KMS-11 (cell line): ENCODE measurements around the gene NEFH.

ENCODE experiments used
- H2AFZ ChIP-seq: fragments of 200-600 bp; sonication (generic); 2 replicates; pipeline ENCODE4 v1.6.1; 2016; ENCODE audit warnings: antibody characterized with exemption, mixed run types, low read depth
- H3K27ac ChIP-seq: fragments of 200-600 bp; sonication (generic); 2 replicates; pipeline ENCODE4 v1.6.1; 2016; ENCODE audit warnings: mild to moderate bottlenecking, mixed run types
- H3K27me3 ChIP-seq: fragments of 200-600 bp; sonication (generic); 2 replicates; pipeline ENCODE4 v1.6.1; 2017; ENCODE audit warnings: mild to moderate bottlenecking, low read depth, mixed run types, moderate library complexity; ENCODE audit not compliant: insufficient read depth
- H3K36me3 ChIP-seq: fragments of 200-600 bp; sonication (generic); 2 replicates; pipeline ENCODE4 v1.6.1; 2017; ENCODE audit warnings: mild to moderate bottlenecking, mixed run types; ENCODE audit not compliant: insufficient read depth
- H3K4me1 ChIP-seq: fragments of 200-600 bp; sonication (generic); 2 replicates; pipeline ENCODE4 v1.6.1; 2016; ENCODE audit warnings: mild to moderate bottlenecking, low read depth, mixed run types; ENCODE audit not compliant: poor library complexity, severe bottlenecking
- H3K4me2 ChIP-seq: fragments of 200-600 bp; sonication (generic); 2 replicates; pipeline ENCODE4 v1.7.0; 2016; ENCODE audit warnings: mild to moderate bottlenecking, mixed run types
- H3K4me3 ChIP-seq: fragments of 200-600 bp; sonication (generic); IDR thresholded peaks from 2 replicates; pipeline ENCODE4 v1.6.1; 2017; ENCODE audit warnings: low read depth, low read length, mixed read lengths; ENCODE audit not compliant: insufficient read depth
- H3K79me2 ChIP-seq: fragments of 200-600 bp; sonication (generic); 2 replicates; pipeline ENCODE4 v1.6.1; 2016; ENCODE audit warnings: low read depth, mixed run types; ENCODE audit not compliant: insufficient read depth
- H3K9ac ChIP-seq: fragments of 200-600 bp; sonication (generic); 2 replicates; pipeline ENCODE4 v1.6.1; 2016; ENCODE audit warnings: mild to moderate bottlenecking, mixed run types
- H4K20me1 ChIP-seq: fragments of 200-600 bp; sonication (generic); 2 replicates; pipeline ENCODE4 v1.6.1; 2016; ENCODE audit warnings: mild to moderate bottlenecking, mixed run types; ENCODE audit not compliant: insufficient read depth
- CTCF ChIP-seq: fragments of 200-600 bp; sonication (generic); conservative IDR thresholded peaks from 2 replicates; pipeline ENCODE4 v1.6.1; 2017; ENCODE audit warnings: low read depth, mild to moderate bottlenecking, antibody characterized with exemption, low read length, moderate library complexity, mixed read lengths

NEFH gene

GRCh38 chr22:29443861-29444792 is 35.9 kb upstream of the NEFH start:
- TF ChIP-seq CTCF: no peak

GRCh38 chr22:29445508-29445907 is 34.5 kb upstream of the NEFH start:
- no peak overlapping the region for H3K27ac ChIP-seq
- H3K79me2 ChIP-seq: no peaks in the 10 kb centered on the region
- no peaks in the 10 kb centered on the region for H4K20me1 ChIP-seq
- no peaks in the 10 kb centered on the region for H3K36me3 ChIP-seq
- no peaks in the 10 kb centered on the region for H3K4me1 ChIP-seq
- no peak overlapping the region for H3K4me2 ChIP-seq
- TF ChIP-seq CTCF: no peak
- no peak overlapping the region for H3K9ac ChIP-seq
- H2AFZ ChIP-seq: no peak overlapping the region
- no peak overlapping the region for H3K4me3 ChIP-seq
- H3K27me3 ChIP-seq: no peaks in the 10 kb centered on the region; the same call in 1 of the 2 replicates

More at GRCh38 chr22:29443861-29444792, 35.9 kb upstream of the NEFH start:
- Histone ChIP-seq H3K36me3 (no peaks in the 10 kb centered on the region), H3K27ac (no peak overlapping the region), H4K20me1 (no peaks in the 10 kb centered on the region), H3K4me2 (no peak overlapping the region), H3K9ac (no peak overlapping the region), H3K79me2 (no peaks in the 10 kb centered on the region), H3K4me3 (no peak overlapping the region), H3K27me3 (no peaks in the 10 kb centered on the region; the same call in 1 of the 2 replicates), H2AFZ (no peak overlapping the region), H3K4me1 (no peaks in the 10 kb centered on the region)

GRCh38 chr22:29447906-29448305 is 32.1 kb upstream of the NEFH start:
- TF ChIP-seq CTCF: no peak
- Histone ChIP-seq H4K20me1 (no peaks in the 10 kb centered on the region), H3K4me2 (no peak overlapping the region), H3K36me3 (no peaks in the 10 kb centered on the region), H3K9ac (no peak overlapping the region), H3K79me2 (no peaks in the 10 kb centered on the region), H3K4me1 (no peaks in the 10 kb centered on the region), H3K4me3 (no peak overlapping the region), H2AFZ (no peak overlapping the region), H3K27me3 (no peaks in the 10 kb centered on the region; the same call in 1 of the 2 replicates), H3K27ac (no peak overlapping the region)

- H4K20me1 ChIP-seq: no peaks in the 10 kb centered on the region
- H3K36me3 ChIP-seq: no peaks in the 10 kb centered on the region
- no peak overlapping the region for H3K4me2 ChIP-seq
- H3K27me3 ChIP-seq: no peaks in the 10 kb centered on the region; the same call in 1 of the 2 replicates
- H3K9ac ChIP-seq: no peak overlapping the region
- H2AFZ ChIP-seq: no peak overlapping the region
- H3K4me1 ChIP-seq: no peaks in the 10 kb centered on the region
- TF ChIP-seq CTCF: no peak
- no peak overlapping the region for H3K27ac ChIP-seq
- H3K79me2 ChIP-seq: no peaks in the 10 kb centered on the region
- no peak overlapping the region for H3K4me3 ChIP-seq
These were observed 30.6 kb upstream of the NEFH start for GRCh38 chr22:29449296-29449875.
